GM23338 (cell line): ENCODE data around the gene FAM168A. TPM values are rescaled to one million over a fixed set of nuclear protein-coding genes. Genes with fewer than 3 reads are reported as not detected.

ENCODE experiments used
- ATAC-seq: fragments of 200-7000 bp; cut with Tn5 transposase; 3 replicates; pipeline ENCODE4 v1.9.1; 2020
- DNase-seq: peaks from one replicate; pipeline ENCODE4 v3.0.0-alpha.2; 2015; ENCODE audit warnings: low spot score
- H2AFZ ChIP-seq: fragments of 200-600 bp; sonication (generic); 2 replicates; pipeline ENCODE4 v1.8.0; 2016; ENCODE audit warnings: antibody characterized with exemption, mild to moderate bottlenecking, moderate library complexity
- H3F3A ChIP-seq: fragments of 200-600 bp; sonication (generic); replicated peaks from 2 replicates; pipeline ENCODE4 v1.8.0; 2017; ENCODE audit warnings: antibody characterized with exemption, mixed run types, low read depth
- H3K27ac ChIP-seq: fragments of 200-600 bp; sonication (generic); 2 replicates; pipeline ENCODE4 v1.6.1; 2016; ENCODE audit warnings: low read depth
- H3K27me3 ChIP-seq: fragments of 200-600 bp; sonication (generic); 2 replicates; pipeline ENCODE4 v1.8.0; 2016; ENCODE audit warnings: mild to moderate bottlenecking, mixed run types, moderate library complexity; ENCODE audit not compliant: insufficient read depth
- H3K36me3 ChIP-seq: fragments of 200-600 bp; sonication (generic); 2 replicates; pipeline ENCODE4 v1.8.0; 2016; ENCODE audit warnings: mild to moderate bottlenecking; ENCODE audit not compliant: insufficient read depth
- H3K4me1 ChIP-seq: fragments of 200-600 bp; sonication (generic); 2 replicates; pipeline ENCODE4 v1.8.0; 2016; ENCODE audit warnings: mild to moderate bottlenecking, moderate library complexity; ENCODE audit not compliant: insufficient read depth
- H3K4me2 ChIP-seq: fragments of 200-600 bp; sonication (generic); 2 replicates; pipeline ENCODE4 v1.7.1; 2017; ENCODE audit warnings: mixed run types
- H3K4me3 ChIP-seq: fragments of 200-600 bp; sonication (generic); 2 replicates; pipeline ENCODE4 v1.6.1; 2016; ENCODE audit warnings: mixed run types
- H3K79me2 ChIP-seq: fragments of 200-600 bp; sonication (generic); replicated peaks from 2 replicates; pipeline ENCODE4 v1.8.0; 2017; ENCODE audit warnings: mild to moderate bottlenecking; ENCODE audit not compliant: insufficient read depth
- H3K9me2 ChIP-seq: fragments of 200-600 bp; sonication (generic); 2 replicates; pipeline ENCODE4 v1.8.0; 2017; ENCODE audit not compliant: insufficient read depth
- H4K20me1 ChIP-seq: fragments of 200-600 bp; sonication (generic); replicated peaks from 2 replicates; pipeline ENCODE4 v1.8.0; 2017; ENCODE audit warnings: mild to moderate bottlenecking; ENCODE audit not compliant: insufficient read depth
- H3K27ac Mint-ChIP-seq: 2 replicates; pipeline ENCODE4 v1.8.0; 2020; ENCODE audit warnings: inconsistent platforms, mild to moderate bottlenecking, moderate library complexity, mixed read lengths
- H3K27me3 Mint-ChIP-seq: 3 replicates; pipeline ENCODE4 v1.8.0; 2022; ENCODE audit warnings: low read depth, mild to moderate bottlenecking, moderate library complexity, mixed read lengths, inconsistent platforms; ENCODE audit not compliant: insufficient read depth, poor library complexity
- H3K36me3 Mint-ChIP-seq: 3 replicates; pipeline ENCODE4 v1.8.0; 2021; ENCODE audit warnings: low read depth, mild to moderate bottlenecking, inconsistent platforms, moderate library complexity, mixed read lengths
- H3K4me1 Mint-ChIP-seq: 3 replicates; pipeline ENCODE4 v1.8.0; 2020; ENCODE audit warnings: mild to moderate bottlenecking, inconsistent platforms, mixed read lengths
- H3K4me3 Mint-ChIP-seq: 3 replicates; pipeline ENCODE4 v1.8.0; 2021; ENCODE audit warnings: moderate library complexity, mild to moderate bottlenecking, inconsistent platforms, mixed read lengths
- H3K9me3 Mint-ChIP-seq: 3 replicates; pipeline ENCODE4 v1.8.0; 2020; ENCODE audit warnings: moderate library complexity, mild to moderate bottlenecking, inconsistent platforms, mixed read lengths
- CREB1 ChIP-seq: fragments of 250-450 bp; sonication (Bioruptor Pico); IDR thresholded peaks from 2 replicates; pipeline ENCODE4 v1.5.0; 2020; ENCODE audit warnings: low read depth, mild to moderate bottlenecking, moderate library complexity
- CTCF ChIP-seq, 2 experiments: fragments of 200-600 bp in 1 of 2; sonication (generic) in 1 of 2; conservative IDR thresholded peaks; 2 replicates each; pipeline versions ENCODE4 v1.5.1 to v1.6.1; 2016 to 2017; ENCODE audit warnings: antibody characterized with exemption in 2 of 2, low read depth in 2 of 2, mild to moderate bottlenecking in 2 of 2, moderate library complexity in 1 of 2
- ETS1 ChIP-seq: IDR thresholded peaks from 2 replicates; pipeline ENCODE4 v1.6.1; 2016; ENCODE audit warnings: antibody characterized with exemption
- EZH2 ChIP-seq: fragments of 200-600 bp; sonication (generic); IDR thresholded peaks from one replicate; pipeline ENCODE4 v1.8.0; 2017; ENCODE audit warnings: antibody characterized with exemption, mild to moderate bottlenecking, low read depth; ENCODE audit not compliant: unreplicated experiment
- EZH2phosphoT487 ChIP-seq: fragments of 200-600 bp; sonication (generic); IDR thresholded peaks from one replicate; pipeline ENCODE4 v1.8.1; 2018; ENCODE audit warnings: antibody characterized with exemption; ENCODE audit not compliant: unreplicated experiment
- JUNB ChIP-seq: IDR thresholded peaks from one replicate; pipeline ENCODE4 v1.6.1; 2016; ENCODE audit warnings: antibody characterized with exemption; ENCODE audit not compliant: unreplicated experiment
- NANOG ChIP-seq: IDR thresholded peaks from 2 replicates; pipeline ENCODE4 v1.6.1; 2016; ENCODE audit warnings: antibody characterized with exemption, borderline replicate concordance
- POLR2AphosphoS5 ChIP-seq: IDR thresholded peaks from 2 replicates; pipeline ENCODE4 v1.6.1; 2016; ENCODE audit warnings: antibody characterized with exemption, low read depth
- REST ChIP-seq: IDR thresholded peaks from one replicate; pipeline ENCODE4 v1.6.1; 2018; ENCODE audit warnings: antibody characterized with exemption; ENCODE audit not compliant: unreplicated experiment
- STAT1 ChIP-seq: IDR thresholded peaks from one replicate; pipeline ENCODE4 v1.6.1; 2016; ENCODE audit warnings: antibody characterized with exemption; ENCODE audit not compliant: unreplicated experiment
- ZNF114 ChIP-seq: fragments of 250-450 bp; sonication (Bioruptor Pico); IDR thresholded peaks from 2 replicates; pipeline ENCODE4 v1.5.0; 2020; ENCODE audit warnings: mild to moderate bottlenecking, moderate library complexity
- ZNF331 ChIP-seq: fragments of 250-450 bp; sonication (Bioruptor Pico); IDR thresholded peaks from 2 replicates; pipeline ENCODE4 v1.5.0; 2020; ENCODE audit warnings: low read depth, mild to moderate bottlenecking, moderate library complexity
- ZNF462 ChIP-seq: fragments of 250-450 bp; sonication (Bioruptor Pico); IDR thresholded peaks from 2 replicates; pipeline ENCODE4 v1.5.0; 2020; ENCODE audit warnings: mild to moderate bottlenecking, moderate library complexity
- polyA plus RNA-seq: library from polyadenylated mRNA; unstranded; fragments of >200 nt; fragmentation: Nextera tagmentation; extraction: Ambion mirVana; gene quantifications from 2 replicates; pipeline ENCODE4 v1.2.1, GENCODE V29; 2016
- total RNA-seq: library from RNA; depleted of rRNA; stranded (reverse); fragments of >200 nt; shearing (Covaris generic); gene quantifications from 2 replicates; pipeline ENCODE4 v1.2.3, GENCODE V29; 2014

Gene FAM168A
- total and polyA plus RNA-seq, 2 experiments from 2014 or later = 8.0 to 20.3 TPM

GRCh38 chr11:73556966-73557365, 40.9 kb downstream of the FAM168A start:
- H3K27ac ChIP-seq = no peak overlapping the region
- Mint-ChIP-seq H3K4me3 (no peak overlapping the region), H3K27ac (no peak overlapping the region), H3K9me3 (no peaks in the 10 kb centered on the region), H3K36me3 (no peaks in the 10 kb centered on the region), H3K27me3 (peaks cover 6% of the 10 kb centered on the region), H3K4me1 (peaks cover 11% of the 10 kb centered on the region)
- no peaks in the 10 kb centered on the region for H3K27me3 ChIP-seq
- H2AFZ ChIP-seq = no peak overlapping the region
- no peaks in the 10 kb centered on the region for H3K36me3 ChIP-seq
- peaks cover 27% of the 10 kb centered on the region for H3K79me2 ChIP-seq
- no peaks in the 10 kb centered on the region for H3K9me2 ChIP-seq
- no peak overlapping the region for H3K4me3 ChIP-seq
- ATAC-seq = no peak
- H3K4me2 ChIP-seq = no peak overlapping the region
- H3K4me1 ChIP-seq = peaks cover 9% of the 10 kb centered on the region
- 0 out of 2 replicates have a peak, but pooled peaks cover 4% of the 10 kb centered on the region for H4K20me1 ChIP-seq
- TF ChIP-seq ZNF331 (CRISPR knock-in tag) (no peak), NANOG (no peak), STAT1 (no peak), CTCF (conservative IDR thresholded peaks at IDR 0.05; ENCODE audit: low read depth in 2 of 2) (no peak), EZH2phosphoT487 (no peak), JUNB (no peak), EZH2 (no peak), POLR2AphosphoS5 (no peak), ETS1 (no peak), ZNF462 (CRISPR knock-in tag) (no peak), CREB1 (no peak), ZNF114 (CRISPR knock-in tag) (no peak), REST (no peak)
- no peak for DNase-seq
- H3F3A ChIP-seq = no peaks in the 10 kb centered on the region
